BLaER1 treated with 17β-estradiol and CSF1 and Interleukin-3, amounts not matched to agents 10 nM and 100 nM (cell line): ENCODE data around the gene NAA38.

Experiments
- H3K27ac ChIP-seq, 11 experiments: shearing (Covaris generic); formaldehyde crosslinking; 2 replicates each; pipeline ENCODE4 v1.8.1; 2022
- H3K27me3 ChIP-seq, 11 experiments: shearing (Covaris generic); formaldehyde crosslinking; 2 replicates each; pipeline ENCODE4 v1.8.1; 2022
- H3K36me3 ChIP-seq, 11 experiments: shearing (Covaris generic); formaldehyde crosslinking; 2 replicates each; pipeline ENCODE4 v1.8.1; 2022
- H3K4me1 ChIP-seq, 10 experiments: shearing (Covaris generic); formaldehyde crosslinking; 2 replicates each; pipeline ENCODE4 v1.8.1; 2022
- H3K4me2 ChIP-seq, 11 experiments: shearing (Covaris generic); formaldehyde crosslinking; 2 replicates each; pipeline ENCODE4 v1.8.1; 2022
- H3K4me3 ChIP-seq, 10 experiments: shearing (Covaris generic); formaldehyde crosslinking; 2 replicates each; pipeline ENCODE4 v1.8.1; 2022
- H3K9ac ChIP-seq, 11 experiments: shearing (Covaris generic); formaldehyde crosslinking; 2 replicates each; pipeline ENCODE4 v1.8.1; 2022
- H3K9me3 ChIP-seq, 11 experiments: shearing (Covaris generic); formaldehyde crosslinking; replicated peaks in 1 of 11; 2 replicates each; pipeline ENCODE4 v1.8.1; 2022
- H4K20me1 ChIP-seq, 11 experiments: shearing (Covaris generic); formaldehyde crosslinking; 2 replicates each; pipeline ENCODE4 v1.8.1; 2022
- Cebpa-rat ChIP-seq, 11 experiments: shearing (Covaris generic); IDR thresholded peaks; 2 replicates each; pipeline ENCODE4 v1.8.1; 2022

NAA38 gene

GRCh38 chr17:7837408-7838088, 19.8 kb downstream of the NAA38 start:
- Histone ChIP-seq H3K9ac (peak overlapping the region; percentile 77 to 94 (median 87)), H3K27ac (peak overlapping the region; percentile 80 to 96 (median 91); a peak in 21 of 22 replicates), H3K9me3 (no peaks in the 10 kb centered on the region), H3K4me2 (peak overlapping the region; percentile 92 to 100 (median 98)), H3K4me1 (peaks cover 51 to 62% (median 57%) of the 10 kb centered on the region in 10 experiments), H3K27me3 (no peaks in the 10 kb centered on the region), H3K36me3 (peaks cover 0 to 19% (median 14%) of the 10 kb centered on the region in 11 experiments; a peak in 14 of 22 replicates), H4K20me1 (peaks cover 9 to 31% (median 29%) of the 10 kb centered on the region in 11 experiments; a peak in 14 of 22 replicates), H3K4me3 (peak overlapping the region; percentile 66 to 80 (median 77))
- TF ChIP-seq Cebpa-rat (IDR thresholded peaks at IDR 0.05), result no peak

GRCh38 chr17:7836596-7837407, 20.6 kb downstream of the NAA38 start:
- TF ChIP-seq Cebpa-rat (IDR thresholded peaks at IDR 0.05), result 0 out of 22 replicates have a peak, but pooled peaks of 1 of the 11 experiments have one; percentile 18
- H3K9ac ChIP-seq, result peak overlapping the region; percentile 77 to 94 (median 87)
- H3K27me3 ChIP-seq, result peaks cover 0 to 4% (median 0%) of the 10 kb centered on the region in 11 experiments; a peak in 2 of 22 replicates
- H3K4me2 ChIP-seq, result peak overlapping the region; percentile 92 to 100 (median 98)
- no peaks in the 10 kb centered on the region for H3K9me3 ChIP-seq
- H4K20me1 ChIP-seq, result peaks cover 9 to 31% (median 29%) of the 10 kb centered on the region in 11 experiments; a peak in 14 of 22 replicates
- H3K4me3 ChIP-seq, result peak overlapping the region; percentile 66 to 80 (median 77)
- H3K4me1 ChIP-seq, result peaks cover 51 to 62% (median 58%) of the 10 kb centered on the region in 10 experiments
- H3K36me3 ChIP-seq, result peaks cover 0 to 19% (median 14%) of the 10 kb centered on the region in 11 experiments; a peak in 14 of 22 replicates
- H3K27ac ChIP-seq, result peak overlapping the region; percentile 80 to 96 (median 91)

- Histone ChIP-seq H3K27me3 (peaks cover 0 to 4% (median 0%) of the 10 kb centered on the region in 11 experiments; a peak in 2 of 22 replicates), H3K4me2 (peak overlapping the region; percentile 92 to 100 (median 98)), H3K27ac (peak overlapping the region; percentile 80 to 96 (median 91)), H3K36me3 (peaks cover 0 to 18% (median 14%) of the 10 kb centered on the region in 11 experiments; a peak in 14 of 22 replicates), H4K20me1 (peaks cover 9 to 26% (median 25%) of the 10 kb centered on the region in 11 experiments; a peak in 13 of 22 replicates), H3K9ac (peak overlapping the region; percentile 77 to 94 (median 87)), H3K4me1 (peaks cover 46 to 57% (median 53%) of the 10 kb centered on the region in 10 experiments), H3K4me3 (peak overlapping the region; percentile 66 to 80 (median 77)), H3K9me3 (no peaks in the 10 kb centered on the region)
- TF ChIP-seq Cebpa-rat (IDR thresholded peaks at IDR 0.05), result no peak
These were observed 21.4 kb downstream of the NAA38 start for GRCh38 chr17:7835814-7836595.

- Histone ChIP-seq H3K4me2 (peak overlapping the region; percentile 92 to 100 (median 98)), H3K36me3 (peaks cover 0 to 10% (median 6%) of the 10 kb centered on the region in 11 experiments; a peak in 14 of 22 replicates), H3K9me3 (no peaks in the 10 kb centered on the region), H3K4me3 (peak overlapping the region; percentile 66 to 80 (median 77)), H3K27ac (peak overlapping the region; percentile 80 to 96 (median 91)), H3K4me1 (peaks cover 38 to 49% (median 45%) of the 10 kb centered on the region in 10 experiments), H4K20me1 (peaks cover 9 to 18% (median 16%) of the 10 kb centered on the region in 11 experiments; a peak in 12 of 22 replicates), H3K9ac (peak overlapping the region; percentile 77 to 94 (median 87)), H3K27me3 (peaks cover 0 to 4% (median 0%) of the 10 kb centered on the region in 11 experiments; a peak in 2 of 22 replicates)
- TF ChIP-seq Cebpa-rat (IDR thresholded peaks at IDR 0.05), result no peak
These were observed 22.2 kb downstream of the NAA38 start for GRCh38 chr17:7834957-7835813.

- Histone ChIP-seq H4K20me1 (peaks cover 5 to 15% (median 10%) of the 10 kb centered on the region in 11 experiments; a peak in 12 of 22 replicates), H3K4me3 (peak overlapping the region; percentile 66 to 80 (median 77)), H3K9ac (peak overlapping the region; percentile 77 to 94 (median 87)), H3K4me2 (peak overlapping the region; percentile 92 to 100 (median 98)), H3K4me1 (peaks cover 31 to 42% (median 39%) of the 10 kb centered on the region in 10 experiments), H3K36me3 (peaks cover 0 to 3% (median 0%) of the 10 kb centered on the region in 11 experiments; a peak in 4 of 22 replicates), H3K27me3 (peaks cover 0 to 4% (median 0%) of the 10 kb centered on the region in 11 experiments; a peak in 2 of 22 replicates), H3K27ac (peak overlapping the region; percentile 80 to 96 (median 90)), H3K9me3 (no peaks in the 10 kb centered on the region)
- no peak for TF ChIP-seq Cebpa-rat (IDR thresholded peaks at IDR 0.05)
These were observed 22.8 kb downstream of the NAA38 start for GRCh38 chr17:7834542-7834956.

- H3K4me1 ChIP-seq, result peaks cover 26 to 37% (median 33%) of the 10 kb centered on the region in 10 experiments
- peak within 1 kb of the TSS; percentile 66 to 80 (median 77) for H3K4me3 ChIP-seq
- H3K27me3 ChIP-seq, result peaks cover 0 to 4% (median 0%) of the 10 kb centered on the region in 11 experiments; a peak in 2 of 22 replicates
- H3K36me3 ChIP-seq, result no peaks in the 10 kb centered on the region
- peak within 1 kb of the TSS; percentile 80 to 96 (median 90) for H3K27ac ChIP-seq
- no peaks in the 10 kb centered on the region for H3K9me3 ChIP-seq
- H3K4me2 ChIP-seq, result peak within 1 kb of the TSS; percentile 92 to 100 (median 98)
- no peak for TF ChIP-seq Cebpa-rat (IDR thresholded peaks at IDR 0.05)
- peaks cover 0 to 9% (median 4%) of the 10 kb centered on the region in 11 experiments; a peak in 12 of 22 replicates for H4K20me1 ChIP-seq
- peak within 1 kb of the TSS; percentile 77 to 94 (median 87) for H3K9ac ChIP-seq
These were observed 23.4 kb downstream of the NAA38 start, which contains the start of gene KDM6B for GRCh38 chr17:7833795-7834541. TSS of gene KDM6B (plus strand) at chr17:7834217. CDS start at chr17:7845555, 11,338 bp downstream.
